ENCODE results near the gene TNFRSF8. TPM values are rescaled to one million over a fixed set of nuclear protein-coding genes. Genes with fewer than 3 reads are reported as not detected.

Gene TNFRSF8
- total and polyA plus RNA-seq, 2 of the 4 experiments (the other 2 are of a cell fraction), result under 0.01 to 0.31 TPM

GRCh38 chr1:12059226-12059625 is 3.9 kb upstream of the TNFRSF8 start:
- no peak overlapping the region for H2BK5ac ChIP-seq (ENCODE audit: low read depth, low read length, poor library complexity, severe bottlenecking)
- H2BK20ac ChIP-seq (ENCODE audit: low read depth, low read length), result no peak overlapping the region
- intact Hi-C loops (cut with micrococcal nuclease) (no loop called here), dilution Hi-C loops (cut with HindIII; ENCODE audit: low sequenced_read_pairs, unreplicated experiment) (no loop called here), in situ Hi-C loops (cut with MboI; ENCODE audit: low sequenced_read_pairs) (no loop called here)
- no peak for TF ChIP-seq RFX5 (IDR thresholded peaks at IDR 0.05; ENCODE audit: low read depth, low read length)
- TF ChIP-seq USF2 (IDR thresholded peaks at IDR 0.05; ENCODE audit: low read depth, low read length), result no peak
- TF ChIP-seq MXI1 (IDR thresholded peaks at IDR 0.05; ENCODE audit: borderline replicate concordance, low read depth, low read length), result no peak
- BruUV-seq (replicated peaks), result no TSS peak
- H3K4me1 ChIP-seq (ENCODE audit: control insufficient read depth, insufficient read depth, low read length), result peaks cover 2% of the 10 kb centered on the region; the same call in 1 of the 2 replicates
- no peaks in the 10 kb centered on the region for H4K20me1 ChIP-seq (ENCODE audit: insufficient read depth, low read length)
- CTCF ChIA-PET, result no interaction called here
- whole genome bisulfite sequencing, 2 experiments (ENCODE audit: extremely low coverage in 2 of 2, insufficient read length in 1 of 2), result 58% methylated on average over 3 of the region's 3 CpGs; no CpG with 5 or more reads in 1 of the 2 experiments
- H3K23ac ChIP-seq (ENCODE audit: low read depth, low read length), result no peak overlapping the region
- H3K27me3 ChIP-seq (ENCODE audit: control insufficient read depth, insufficient read depth, low read length), result peaks cover 43% of the 10 kb centered on the region
- H4K8ac ChIP-seq (ENCODE audit: low read depth in 2 of 2, low read length in 2 of 2), result no peak overlapping the region
- no peak overlapping the region for H3K4me2 ChIP-seq (ENCODE audit: low read depth, low read length)
- H4K5ac ChIP-seq (ENCODE audit: low read depth, low read length), result no peak overlapping the region
- no peak for DNase-seq
- no peak overlapping the region for H3K4me3 ChIP-seq (ENCODE audit: insufficient read depth, low read depth, low read length)
- H2AK5ac ChIP-seq (ENCODE audit: low read depth, low read length), result no peak overlapping the region
- no peaks in the 10 kb centered on the region for H3K9me1 ChIP-seq (ENCODE audit: insufficient read depth, low read length)
- H3K18ac ChIP-seq (ENCODE audit: low read depth, low read length), result no peak overlapping the region
- H3K56ac ChIP-seq (ENCODE audit: extremely low read depth, insufficient read depth, low read length), result no peak overlapping the region
- no peak overlapping the region for H2BK15ac ChIP-seq (ENCODE audit: low read depth, low read length)
- H3K79me1 ChIP-seq (ENCODE audit: low read depth in 1 of 2, low read length in 2 of 2), result no peaks in the 10 kb centered on the region
- POLR2A ChIA-PET (ENCODE audit: unreplicated experiment), result no interaction called here
- no peak overlapping the region for H4K91ac ChIP-seq (ENCODE audit: insufficient read depth, low read depth, low read length)
- no peaks in the 10 kb centered on the region for H3K36me3 ChIP-seq (ENCODE audit: control insufficient read depth, insufficient read depth, low read length)
- H3K27ac ChIP-seq (ENCODE audit: insufficient read depth, low read length), result no peak overlapping the region
- H2AFZ ChIP-seq (replicated peaks; ENCODE audit: low read length, poor library complexity), result no peak overlapping the region
- H2BK120ac ChIP-seq (ENCODE audit: low read depth, low read length), result no peak overlapping the region
- H3K9me3 ChIP-seq (ENCODE audit: control insufficient read depth, insufficient read depth, low read length), result peaks cover 12% of the 10 kb centered on the region
- no peak for ATAC-seq (ENCODE audit: low read depth)
- no peak overlapping the region for H3K4ac ChIP-seq (ENCODE audit: low read depth, low read length)
- no peak overlapping the region for H2AK9ac ChIP-seq (replicated peaks; ENCODE audit: low read depth, low read length, poor library complexity)
- H3K14ac ChIP-seq (replicated peaks; ENCODE audit: low read depth, low read length), result no peak overlapping the region
- H3K9ac ChIP-seq (ENCODE audit: low read depth, low read length), result no peak overlapping the region

All from IMR-90 (cell line).